Ovary (tissue), 3 donors: ENCODE results near the gene LYRM1.

Experiments used
- EP300 ChIP-seq: sonication (generic); formaldehyde crosslinking; IDR thresholded peaks from one replicate; pipeline ENCODE4 v1.6.1; 2017; ENCODE audit warnings: antibody characterized with exemption
- POLR2A ChIP-seq: fragments of 450-650 bp; IDR thresholded peaks from one replicate; pipeline ENCODE4 v1.6.1; 2017; ENCODE audit warnings: antibody characterized with exemption, mild to moderate bottlenecking, moderate library complexity
- TF ChIP-seq, protein P1 (sequence below), 3 donors: fragments of 450-650 bp in 2 of 3; fragments of 200-600 bp in 1 of 3; IDR thresholded peaks; one replicate each; pipeline versions ENCODE4 v1.5.1 to v1.8.0; 2016 to 2022; ENCODE audit warnings: antibody characterized with exemption in 3 of 3, mild to moderate bottlenecking in 1 of 3
- donor health status: DM: no; HTN: no; CAD: no.

- TF ChIP-seq, protein P1, sequence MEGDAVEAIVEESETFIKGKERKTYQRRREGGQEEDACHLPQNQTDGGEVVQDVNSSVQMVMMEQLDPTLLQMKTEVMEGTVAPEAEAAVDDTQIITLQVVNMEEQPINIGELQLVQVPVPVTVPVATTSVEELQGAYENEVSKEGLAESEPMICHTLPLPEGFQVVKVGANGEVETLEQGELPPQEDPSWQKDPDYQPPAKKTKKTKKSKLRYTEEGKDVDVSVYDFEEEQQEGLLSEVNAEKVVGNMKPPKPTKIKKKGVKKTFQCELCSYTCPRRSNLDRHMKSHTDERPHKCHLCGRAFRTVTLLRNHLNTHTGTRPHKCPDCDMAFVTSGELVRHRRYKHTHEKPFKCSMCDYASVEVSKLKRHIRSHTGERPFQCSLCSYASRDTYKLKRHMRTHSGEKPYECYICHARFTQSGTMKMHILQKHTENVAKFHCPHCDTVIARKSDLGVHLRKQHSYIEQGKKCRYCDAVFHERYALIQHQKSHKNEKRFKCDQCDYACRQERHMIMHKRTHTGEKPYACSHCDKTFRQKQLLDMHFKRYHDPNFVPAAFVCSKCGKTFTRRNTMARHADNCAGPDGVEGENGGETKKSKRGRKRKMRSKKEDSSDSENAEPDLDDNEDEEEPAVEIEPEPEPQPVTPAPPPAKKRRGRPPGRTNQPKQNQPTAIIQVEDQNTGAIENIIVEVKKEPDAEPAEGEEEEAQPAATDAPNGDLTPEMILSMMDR (IDR thresholded peaks at IDR 0.05): no peak
- TF ChIP-seq POLR2A: no peak
- TF ChIP-seq EP300: no peak
Measured at GRCh38 chr16:20862162-20862960, 38.2 kb upstream of the LYRM1 start.
